ENCODE results near the gene PDPR. TPM values are rescaled to one million over a fixed set of nuclear protein-coding genes. Genes with fewer than 3 reads are reported as not detected.

PDPR gene
- polyA plus RNA-seq, 3 donors = 32.8 to 63.3 (median 47.5) TPM

Other genes starting within 250 kb of the PDPR start
- gene CLEC18A, start 163.0 kb upstream of the PDPR start, polyA plus RNA-seq (ENCODE audit: insufficient read length in 3 of 3) = 10 to 100 TPM; 84.8 to 90.7 (median 87.6) TPM
- 10 to 100 TPM; 65.8 to 87.1 (median 71.1) TPM for gene CLEC18C, start 59.5 kb downstream of the PDPR start, polyA plus RNA-seq (ENCODE audit: insufficient read length in 3 of 3)
- gene EXOSC6, start 137.6 kb downstream of the PDPR start, polyA plus RNA-seq (ENCODE audit: insufficient read length in 3 of 3) = 10 to 100 TPM; 13.6 to 18.5 (median 17.6) TPM
- 10 to 100 TPM; 82.5 to 95.4 (median 83.2) TPM for gene AARS1, start 175.2 kb downstream of the PDPR start, polyA plus RNA-seq (ENCODE audit: insufficient read length in 3 of 3)
- 10 to 100 TPM; 31.4 to 38.1 (median 34.8) TPM for gene DDX19B, start 184.9 kb downstream of the PDPR start, polyA plus RNA-seq (ENCODE audit: insufficient read length in 3 of 3)
- 10 to 100 TPM; 42.7 to 52.6 (median 50.8) TPM for gene DDX19A, start 232.6 kb downstream of the PDPR start, polyA plus RNA-seq (ENCODE audit: insufficient read length in 3 of 3)

Data from renal pelvis (tissue), 3 donors.